B cell (primary cell): Measurements from ENCODE around the gene XDH. TPM values are rescaled to one million over a fixed set of nuclear protein-coding genes. Genes with fewer than 3 reads are reported as not detected.

ENCODE experiments used
- ATAC-seq: fragments of 200-7000 bp; cut with Tn5 transposase; one replicate; pipeline ENCODE4 v1.10.0; 2021; ENCODE audit warnings: low read depth, mild to moderate bottlenecking, moderate number of reproducible peaks, moderate library complexity
- CTCF ChIA-PET: fragments of 350-600 bp; sonication (Branson Sonifier 250); formaldehyde crosslinking; loops from one replicate; lab custom pipeline; 2021; ENCODE audit warnings: antibody characterized with exemption, inconsistent platforms; lab: Charles Lee
- POLR2A ChIA-PET: fragments of 350-600 bp; sonication (Branson Sonifier 250); formaldehyde crosslinking; loops from one replicate; lab custom pipeline; 2021; ENCODE audit warnings: antibody characterized with exemption; lab: Charles Lee
- DNase-seq: peaks from one replicate; pipeline ENCODE4 v3.0.0; 2013
- H2AFZ ChIP-seq: 2 replicates; pipeline ENCODE4 v1.6.1; 2012; ENCODE audit warnings: mild to moderate bottlenecking, low read depth, low read length; ENCODE audit not compliant: insufficient read depth, poor library complexity, severe bottlenecking
- H3K27ac ChIP-seq, 2 donors: 1 replicate in 1 of 2; 2 replicates in 1 of 2; pipeline ENCODE4 v1.5.1; 2012 to 2013; ENCODE audit warnings: low read length in 2 of 2, mild to moderate bottlenecking in 2 of 2, moderate library complexity in 1 of 2
- H3K27me3 ChIP-seq, 4 experiments: fragments of 200-600 bp in 1 of 4; sonication (generic) in 1 of 4; replicated peaks in 1 of 4; 1 replicate in 2 of 4; 2 replicates in 2 of 4; pipeline versions ENCODE4 v1.6.1 to v1.7.0; 2013 to 2016; ENCODE audit warnings: low read length in 3 of 4, mild to moderate bottlenecking in 2 of 4, mixed read lengths in 1 of 4, moderate library complexity in 1 of 4; ENCODE audit not compliant: insufficient read depth in 4 of 4, control insufficient read depth in 3 of 4; ENCODE audit errors: control extremely low read depth in 1 of 4
- H3K36me3 ChIP-seq, 2 experiments: replicated peaks in 1 of 2; 1 replicate in 1 of 2; 2 replicates in 1 of 2; pipeline versions ENCODE4 v1.6.1 to v1.7.1; 2013; ENCODE audit warnings: low read length in 1 of 2; ENCODE audit not compliant: insufficient read depth in 2 of 2, control insufficient read depth in 1 of 2; ENCODE audit errors: control extremely low read depth in 1 of 2, extremely low read depth in 1 of 2
- H3K4me1 ChIP-seq, 2 donors: fragments of 200-600 bp in 1 of 2; sonication (generic) in 1 of 2; 1 replicate in 1 of 2; 2 replicates in 1 of 2; pipeline versions ENCODE4 v1.5.1 to v1.6.1; 2013 to 2017; ENCODE audit warnings: low read length in 2 of 2; ENCODE audit not compliant: control insufficient read depth in 2 of 2, insufficient read depth in 2 of 2
- H3K4me2 ChIP-seq: replicated peaks from 2 replicates; pipeline ENCODE3; 2012; ENCODE audit warnings: mild to moderate bottlenecking, low read depth, low read length; ENCODE audit not compliant: poor library complexity, severe bottlenecking
- H3K4me3 ChIP-seq, 5 experiments: fragments of 200-600 bp in 1 of 5; sonication (generic) in 1 of 5; 1 replicate in 3 of 5; 2 replicates in 2 of 5; pipeline versions ENCODE4 v1.5.1 to v1.7.0; 2011 to 2016; ENCODE audit warnings: low read length in 4 of 5, mild to moderate bottlenecking in 4 of 5, low read depth in 2 of 5, control low read depth in 1 of 5, moderate library complexity in 1 of 5; ENCODE audit not compliant: insufficient read depth in 1 of 5; ENCODE audit errors: control extremely low read depth in 1 of 5, extremely low read depth in 1 of 5
- H3K79me2 ChIP-seq: fragments of 200-600 bp; sonication (generic); one replicate; pipeline ENCODE4 v1.6.0; 2016; ENCODE audit warnings: low read length; ENCODE audit not compliant: control insufficient read depth, insufficient read depth
- H3K9ac ChIP-seq: fragments of 200-600 bp; sonication (generic); 2 replicates; pipeline ENCODE4 v1.6.1; 2017; ENCODE audit warnings: mild to moderate bottlenecking, low read length, moderate library complexity
- H3K9me3 ChIP-seq, 3 donors: one replicate each; pipeline versions ENCODE4 v1.6.1 to v1.7.1; 2013; ENCODE audit warnings: low read length in 2 of 3; ENCODE audit not compliant: control insufficient read depth in 2 of 3, insufficient read depth in 1 of 3; ENCODE audit errors: control extremely low read depth in 1 of 3
- H4K20me1 ChIP-seq: 2 replicates; pipeline ENCODE4 v1.6.0; 2012; ENCODE audit warnings: mild to moderate bottlenecking, low read length; ENCODE audit not compliant: insufficient read depth, control insufficient read depth, poor library complexity, severe bottlenecking
- H3K27ac Mint-ChIP-seq: one replicate; pipeline ENCODE4 v1.8.0; 2021; ENCODE audit warnings: mixed read lengths
- H3K27me3 Mint-ChIP-seq: one replicate; pipeline ENCODE4 v1.8.0; 2021; ENCODE audit warnings: mixed read lengths
- H3K4me1 Mint-ChIP-seq: one replicate; pipeline ENCODE4 v1.8.0; 2021; ENCODE audit warnings: mixed read lengths
- H3K4me3 Mint-ChIP-seq: one replicate; pipeline ENCODE4 v1.8.0; 2021; ENCODE audit warnings: mixed read lengths
- H3K9me3 Mint-ChIP-seq: one replicate; pipeline ENCODE4 v1.8.0; 2022; ENCODE audit warnings: mixed read lengths; ENCODE audit not compliant: insufficient read depth
- EZH2 ChIP-seq: IDR thresholded peaks from 2 replicates; pipeline ENCODE4 v1.6.1; 2012; ENCODE audit warnings: borderline replicate concordance, low read depth, mild to moderate bottlenecking, moderate library complexity, low read length; ENCODE audit not compliant: insufficient read depth, poor library complexity, severe bottlenecking
- WGBS: methylation state at CpG from one replicate; pipeline ENCODE4 v1.1.5; 2013; ENCODE audit warnings: missing lambda C conversion rate; ENCODE audit not compliant: insufficient coverage; 5-methylcytosine and 5-hydroxymethylcytosine counted together
- intact Hi-C: fragments of 100-400 bp; cut with micrococcal nuclease; formaldehyde crosslinking; loops from one replicate; pipeline ENCODE4 v1.10.0; 2022
- polyA plus RNA-seq: library from polyadenylated mRNA; depleted of rRNA; stranded (reverse); fragments of >200 nt; gene quantifications from 2 replicates; pipeline ENCODE4 v1.2.3, GENCODE V29; 2012
- total RNA-seq, 2 donors: library from RNA; stranded (reverse); fragments of 120-200 nt in 1 of 2; gene quantifications; 1 replicate in 1 of 2; 2 replicates in 1 of 2; pipeline versions ENCODE4 v1.2.3 to v1.2.4, GENCODE V29; 2013 to 2022
- TF ChIP-seq, protein P1 (sequence below): fragments of 200-600 bp; IDR thresholded peaks from one replicate; pipeline ENCODE4 v1.8.0; 2022; ENCODE audit warnings: antibody characterized with exemption, mild to moderate bottlenecking

XDH gene
- total and polyA plus RNA-seq, 2 donors (not counting 1 experiment from before 2014, with no cell fraction given) = not detected

GRCh38 chr2:31286961-31287550 lies 127.5 kb downstream of the XDH start:
- Mint-ChIP-seq H3K4me1 (peaks cover 7% of the 10 kb centered on the region), H3K9me3 (no peaks in the 10 kb centered on the region), H3K27ac (no peak overlapping the region), H3K4me3 (no peak overlapping the region), H3K27me3 (no peaks in the 10 kb centered on the region)
- 89% methylated on average over 1 of the region's 5 CpGs for WGBS
- Histone ChIP-seq H3K4me1 (no peaks in the 10 kb centered on the region), H3K27me3 (no peaks in the 10 kb centered on the region), H3K79me2 (no peaks in the 10 kb centered on the region), H3K4me3 (no peak overlapping the region), H3K27ac (no peak overlapping the region), H2AFZ (no peak overlapping the region), H4K20me1 (no peaks in the 10 kb centered on the region), H3K4me2 (no peak overlapping the region), H3K9ac (no peak overlapping the region), H3K36me3 (no peaks in the 10 kb centered on the region), H3K9me3 (no peaks in the 10 kb centered on the region)
- no peak for TF ChIP-seq EZH2
- TF ChIP-seq, protein P1, sequence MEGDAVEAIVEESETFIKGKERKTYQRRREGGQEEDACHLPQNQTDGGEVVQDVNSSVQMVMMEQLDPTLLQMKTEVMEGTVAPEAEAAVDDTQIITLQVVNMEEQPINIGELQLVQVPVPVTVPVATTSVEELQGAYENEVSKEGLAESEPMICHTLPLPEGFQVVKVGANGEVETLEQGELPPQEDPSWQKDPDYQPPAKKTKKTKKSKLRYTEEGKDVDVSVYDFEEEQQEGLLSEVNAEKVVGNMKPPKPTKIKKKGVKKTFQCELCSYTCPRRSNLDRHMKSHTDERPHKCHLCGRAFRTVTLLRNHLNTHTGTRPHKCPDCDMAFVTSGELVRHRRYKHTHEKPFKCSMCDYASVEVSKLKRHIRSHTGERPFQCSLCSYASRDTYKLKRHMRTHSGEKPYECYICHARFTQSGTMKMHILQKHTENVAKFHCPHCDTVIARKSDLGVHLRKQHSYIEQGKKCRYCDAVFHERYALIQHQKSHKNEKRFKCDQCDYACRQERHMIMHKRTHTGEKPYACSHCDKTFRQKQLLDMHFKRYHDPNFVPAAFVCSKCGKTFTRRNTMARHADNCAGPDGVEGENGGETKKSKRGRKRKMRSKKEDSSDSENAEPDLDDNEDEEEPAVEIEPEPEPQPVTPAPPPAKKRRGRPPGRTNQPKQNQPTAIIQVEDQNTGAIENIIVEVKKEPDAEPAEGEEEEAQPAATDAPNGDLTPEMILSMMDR = no peak
- intact Hi-C loops = no loop called here
- ATAC-seq (no peak), DNase-seq (no peak)
- POLR2A ChIA-PET = no interaction called here
- CTCF ChIA-PET = interaction anchor here (0.9 to 1.5 kb wide), 4 partner anchors 31 to 149 kb away, joined by 3 to 5 read pairs (median 4); partner anchors contain the start of genes CAPN14 and GALNT14

- no peaks in the 10 kb centered on the region for H3K79me2 ChIP-seq
- Mint-ChIP-seq H3K27ac (no peak overlapping the region), H3K4me1 (peaks cover 7% of the 10 kb centered on the region), H3K9me3 (no peaks in the 10 kb centered on the region), H3K4me3 (no peak overlapping the region), H3K27me3 (no peaks in the 10 kb centered on the region)
- 83% methylated on average over 2 of the region's 4 CpGs for WGBS
- H3K9me3 ChIP-seq = no peaks in the 10 kb centered on the region
- no peak overlapping the region for H3K4me3 ChIP-seq
- ATAC-seq = no peak
- no peak overlapping the region for H3K9ac ChIP-seq
- H3K4me2 ChIP-seq = no peak overlapping the region
- DNase-seq = no peak
- no peak overlapping the region for H2AFZ ChIP-seq
- intact Hi-C loops = no loop called here
- no peak overlapping the region for H3K27ac ChIP-seq
- TF ChIP-seq, protein P1 = no peak
- no peak for TF ChIP-seq EZH2
- no peaks in the 10 kb centered on the region for H4K20me1 ChIP-seq
- ChIA-PET CTCF (interaction anchor here (0.9 to 1.2 kb wide), 2 partner anchors 69 to 148 kb away, joined by 3 to 4 read pairs; partner anchors contain the start of genes CAPN14 and GALNT14), POLR2A (no interaction called here)
- no peaks in the 10 kb centered on the region for H3K4me1 ChIP-seq
- H3K27me3 ChIP-seq = no peaks in the 10 kb centered on the region
- H3K36me3 ChIP-seq = no peaks in the 10 kb centered on the region
Observed at GRCh38 chr2:31286230-31286629, 128.3 kb downstream of the XDH start.
